WTC11 (cell line): Measurements from ENCODE around the gene EPHB3. TPM values are rescaled to one million over a fixed set of nuclear protein-coding genes. Genes with fewer than 3 reads are reported as not detected.

ENCODE experiments used
- ATAC-seq: fragments of 200-7000 bp; cut with Tn5 transposase; 2 replicates; pipeline ENCODE4 v1.10.0; 2021; ENCODE audit warnings: mild to moderate bottlenecking, moderate library complexity
- CTCF ChIA-PET: fragments of 300-600 bp; sonication (Branson Sonifier 250); formaldehyde crosslinking; loops from one replicate; lab custom pipeline; 2021; ENCODE audit warnings: antibody characterized with exemption; lab: Charles Lee
- POLR2A ChIA-PET: fragments of 350-600 bp; sonication (Branson Sonifier 250); formaldehyde crosslinking; loops from one replicate; lab custom pipeline; 2021; ENCODE audit warnings: antibody characterized with exemption; lab: Charles Lee
- DNase-seq: peaks from one replicate; pipeline ENCODE4 v3.0.0; 2021; ENCODE audit warnings: low spot score
- H3K27ac Mint-ChIP-seq: 2 replicates; pipeline ENCODE4 v1.8.0; 2021; ENCODE audit warnings: mixed read lengths
- H3K27me3 Mint-ChIP-seq: 2 replicates; pipeline ENCODE4 v1.8.0; 2021; ENCODE audit warnings: low read depth, mild to moderate bottlenecking, moderate library complexity, mixed read lengths
- H3K36me3 Mint-ChIP-seq: 2 replicates; pipeline ENCODE4 v1.8.0; 2021; ENCODE audit warnings: mixed read lengths
- H3K4me1 Mint-ChIP-seq: 2 replicates; pipeline ENCODE4 v1.8.0; 2022; ENCODE audit warnings: mixed read lengths
- H3K4me3 Mint-ChIP-seq: 2 replicates; pipeline ENCODE4 v1.8.0; 2021; ENCODE audit warnings: mild to moderate bottlenecking, moderate library complexity, mixed read lengths
- H3K9me3 Mint-ChIP-seq: 2 replicates; pipeline ENCODE4 v1.8.0; 2021; ENCODE audit warnings: mixed read lengths
- ATF1 ChIP-seq: sonication (generic); formaldehyde crosslinking; IDR thresholded peaks from 2 replicates; pipeline ENCODE4 v1.8.1; 2023; ENCODE audit warnings: mild to moderate bottlenecking, moderate library complexity, missing genetic modification reagents
- ERG ChIP-seq: fragments of 250-450 bp; sonication (Bioruptor Pico); IDR thresholded peaks from 2 replicates; pipeline ENCODE4 v1.8.0; 2021; ENCODE audit warnings: mild to moderate bottlenecking
- ESRRA ChIP-seq: sonication (generic); formaldehyde crosslinking; IDR thresholded peaks from 2 replicates; pipeline ENCODE4 v1.8.1; 2022; ENCODE audit warnings: mild to moderate bottlenecking, missing genetic modification reagents, borderline replicate concordance
- GABPB1 ChIP-seq: sonication (generic); formaldehyde crosslinking; IDR thresholded peaks from 2 replicates; pipeline ENCODE4 v1.8.1; 2023; ENCODE audit warnings: mild to moderate bottlenecking, missing genetic modification reagents
- HMGA2 ChIP-seq: fragments of 250-450 bp; sonication (Bioruptor Pico); IDR thresholded peaks from 2 replicates; pipeline ENCODE4 v1.4.0; 2021; ENCODE audit warnings: mild to moderate bottlenecking, moderate library complexity
- HMGXB4 ChIP-seq: sonication (generic); formaldehyde crosslinking; IDR thresholded peaks from 2 replicates; pipeline ENCODE4 v1.8.1; 2023; ENCODE audit warnings: mild to moderate bottlenecking, moderate library complexity, missing genetic modification reagents
- MYBL2 ChIP-seq: sonication (generic); formaldehyde crosslinking; IDR thresholded peaks from 2 replicates; pipeline ENCODE4 v1.8.1; 2023; ENCODE audit warnings: mild to moderate bottlenecking, moderate library complexity, missing genetic modification reagents
- NR2C2 ChIP-seq: sonication (generic); formaldehyde crosslinking; IDR thresholded peaks from 2 replicates; pipeline ENCODE4 v1.8.0; 2022; ENCODE audit warnings: mild to moderate bottlenecking, missing genetic modification reagents
- PREB ChIP-seq: sonication (generic); formaldehyde crosslinking; IDR thresholded peaks from 2 replicates; pipeline ENCODE4 v1.8.1; 2022; ENCODE audit warnings: mild to moderate bottlenecking, missing genetic modification reagents, moderate library complexity, borderline replicate concordance
- RORB ChIP-seq: fragments of 250-450 bp; sonication (Bioruptor Pico); IDR thresholded peaks from 2 replicates; pipeline ENCODE4 v1.9.0; 2021; ENCODE audit warnings: mild to moderate bottlenecking
- SMAD3 ChIP-seq: sonication (generic); formaldehyde crosslinking; IDR thresholded peaks from 2 replicates; pipeline ENCODE4 v1.8.0; 2022; ENCODE audit warnings: missing genetic modification reagents, mild to moderate bottlenecking, borderline replicate concordance
- STAT6 ChIP-seq: sonication (generic); formaldehyde crosslinking; conservative IDR thresholded peaks from 2 replicates; pipeline ENCODE4 v1.8.1; 2023; ENCODE audit warnings: mild to moderate bottlenecking, low read depth, missing genetic modification reagents, moderate library complexity
- USF1 ChIP-seq: sonication (generic); formaldehyde crosslinking; IDR thresholded peaks from 2 replicates; pipeline ENCODE4 v1.8.0; 2022; ENCODE audit warnings: mild to moderate bottlenecking, missing genetic modification reagents
- ZMAT4 ChIP-seq: fragments of 250-450 bp; sonication (Bioruptor Pico); IDR thresholded peaks from 2 replicates; pipeline ENCODE4 v1.9.0; 2021; ENCODE audit warnings: mild to moderate bottlenecking
- ZNF263 ChIP-seq: sonication (generic); formaldehyde crosslinking; IDR thresholded peaks from 2 replicates; pipeline ENCODE4 v1.8.1; 2022; ENCODE audit warnings: low read depth, mild to moderate bottlenecking, moderate library complexity, missing genetic modification reagents
- ZNF423 ChIP-seq: fragments of 250-450 bp; sonication (Bioruptor Pico); IDR thresholded peaks from 2 replicates; pipeline ENCODE4 v2.1.2; 2022; ENCODE audit warnings: mild to moderate bottlenecking, moderate library complexity
- ZNF425 ChIP-seq: fragments of 250-450 bp; sonication (Bioruptor Pico); conservative IDR thresholded peaks from 2 replicates; pipeline ENCODE4 v1.9.0; 2021; ENCODE audit warnings: mild to moderate bottlenecking
- total RNA-seq: library from RNA; stranded (reverse); gene quantifications from 3 replicates; pipeline ENCODE4 v1.2.3, GENCODE V29; 2021

Gene EPHB3
- total RNA-seq, 1 experiment from 2014 or later: 11.4 TPM

GRCh38 chr3:184593928-184594303 is 32.3 kb downstream of the EPHB3 start:
- Mint-ChIP-seq H3K27me3 (peaks cover 41% of the 10 kb centered on the region), H3K4me3 (no peak overlapping the region), H3K27ac (no peak overlapping the region), H3K9me3 (no peaks in the 10 kb centered on the region), H3K36me3 (no peaks in the 10 kb centered on the region), H3K4me1 (peaks cover 54% of the 10 kb centered on the region)
- no peak for ATAC-seq
- TF ChIP-seq NR2C2 (no peak), GABPB1 (no peak), STAT6 (no peak), ZNF263 (CRISPR knock-in tag) (no peak), ZMAT4 (CRISPR knock-in tag) (no peak), PREB (CRISPR knock-in tag) (no peak), ESRRA (CRISPR knock-in tag) (no peak), MYBL2 (CRISPR knock-in tag) (no peak), USF1 (CRISPR knock-in tag) (no peak)
- ChIA-PET POLR2A (interaction anchor here (0.9 kb wide), 1 partner anchor 24 kb away, joined by 3 read pairs; no protein-coding TSS in a partner anchor), CTCF (interaction anchor here (1.7 to 2.4 kb wide), 2 partner anchors 10 to 37 kb away, joined by 4 to 20 read pairs; no protein-coding TSS in a partner anchor)
- no peak for DNase-seq

GRCh38 chr3:184594371-184595001 is 32.9 kb downstream of the EPHB3 start:
- no peaks in the 10 kb centered on the region for H3K9me3 Mint-ChIP-seq
- peaks cover 46% of the 10 kb centered on the region for H3K27me3 Mint-ChIP-seq
- no peaks in the 10 kb centered on the region for H3K36me3 Mint-ChIP-seq
- ATAC-seq (no peak), DNase-seq (no peak)
- POLR2A ChIA-PET: no interaction called here
- H3K27ac Mint-ChIP-seq: no peak overlapping the region
- CTCF ChIA-PET: no interaction called here
- TF ChIP-seq ZNF425 (CRISPR knock-in tag) (no peak), ERG (CRISPR knock-in tag) (no peak), ZNF423 (CRISPR knock-in tag) (no peak), ATF1 (no peak), SMAD3 (no peak), USF1 (CRISPR knock-in tag) (no peak), HMGXB4 (no peak), HMGA2 (CRISPR knock-in tag) (no peak), RORB (CRISPR knock-in tag) (no peak)
- H3K4me1 Mint-ChIP-seq: peaks cover 54% of the 10 kb centered on the region
- no peak overlapping the region for H3K4me3 Mint-ChIP-seq
